IPS-20b (cell line): ENCODE results near the gene USH1G.
A peak's percentile ranks its signal among the peaks of the same experiment; 100 is the strongest.

ENCODE experiments used
- H3K27ac ChIP-seq: one replicate; pipeline ENCODE4 v1.5.1; 2013; ENCODE audit warnings: low read length
- H3K27me3 ChIP-seq: 2 replicates; pipeline ENCODE4 v1.6.1; 2013; ENCODE audit warnings: mild to moderate bottlenecking, low read length, inconsistent platforms; ENCODE audit not compliant: insufficient read depth
- H3K36me3 ChIP-seq: 2 replicates; pipeline ENCODE4 v1.6.1; 2013; ENCODE audit warnings: low read depth, mild to moderate bottlenecking, inconsistent platforms, low read length, moderate library complexity; ENCODE audit not compliant: insufficient read depth
- H3K4me1 ChIP-seq: 2 replicates; pipeline ENCODE4 v1.6.1; 2013; ENCODE audit warnings: mild to moderate bottlenecking, control low read depth, inconsistent platforms, low read length, moderate library complexity; ENCODE audit not compliant: insufficient read depth
- H3K4me3 ChIP-seq: 2 replicates; pipeline ENCODE4 v1.5.1; 2013; ENCODE audit warnings: mild to moderate bottlenecking, low read length, inconsistent platforms
- H3K9ac ChIP-seq: 2 replicates; pipeline ENCODE4 v1.6.1; 2013; ENCODE audit warnings: low read depth, mild to moderate bottlenecking, inconsistent platforms, low read length, moderate library complexity
- H3K9me3 ChIP-seq: 2 replicates; pipeline ENCODE4 v1.6.1; 2013; ENCODE audit warnings: mild to moderate bottlenecking, low read depth, low read length, inconsistent platforms; ENCODE audit not compliant: insufficient read depth

USH1G gene

DNA sequence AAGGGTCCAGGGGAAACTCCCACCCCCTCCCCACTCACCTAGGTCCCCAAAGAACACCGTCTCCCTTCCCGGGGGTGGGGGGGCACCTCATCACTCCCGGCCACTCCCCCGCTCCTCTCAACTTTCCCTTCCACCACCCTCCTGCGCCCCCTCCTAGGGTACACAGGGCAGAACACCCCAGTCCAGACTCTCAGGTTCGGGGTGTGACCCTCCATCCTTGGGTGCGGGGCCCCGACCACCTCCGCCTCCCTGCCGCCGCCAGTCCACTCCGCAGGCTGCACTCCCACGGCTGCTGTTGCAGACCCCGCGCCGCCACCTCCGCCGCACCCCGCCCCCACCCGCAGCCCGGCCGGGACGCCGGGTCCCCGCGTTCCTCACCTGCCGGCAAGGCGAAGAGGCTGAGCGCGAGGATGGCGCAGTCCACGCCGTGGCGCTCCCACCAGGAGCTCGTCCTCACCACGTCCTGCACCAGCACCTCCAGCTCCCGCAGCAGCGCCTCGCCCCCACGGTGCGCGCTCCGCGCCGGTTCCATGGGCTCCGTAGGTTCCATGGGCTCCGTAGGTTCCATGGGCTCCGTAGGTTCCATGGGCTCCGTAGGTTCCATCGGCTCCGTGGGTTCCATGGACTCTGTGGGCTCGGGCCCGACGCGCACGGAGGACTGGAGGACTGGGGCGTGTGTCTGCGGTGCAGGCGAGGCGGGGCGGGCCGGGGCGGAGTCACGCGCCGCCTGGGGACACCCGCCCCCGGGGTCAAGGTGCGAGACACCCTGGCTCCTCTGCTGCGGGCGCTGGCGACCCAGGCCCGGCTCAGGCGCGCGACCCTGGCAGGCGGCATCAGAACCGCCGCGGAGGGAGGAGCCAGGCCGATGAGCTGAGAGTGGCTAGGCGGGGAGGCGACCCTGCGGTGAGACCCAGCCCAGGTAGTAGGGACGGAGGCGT lies 29.8 kb downstream of the USH1G start, which contains the start of gene FADS6:
Gene FADS6 (minus strand): TSS at position 660 of the 938 bp plus-strand sequence. CDS start 38 bp downstream, at position 622.
- Histone ChIP-seq H3K9me3 (no peaks in the 10 kb centered on the region), H3K4me1 (no peaks in the 10 kb centered on the region), H3K9ac (no peak within 1 kb of the TSS), H3K27ac (no peak within 1 kb of the TSS), H3K36me3 (no peaks in the 10 kb centered on the region), H3K27me3 (peaks cover 74% of the 10 kb centered on the region), H3K4me3 (peak within 1 kb of the TSS; percentile 67; the same call in 1 of the 2 replicates)

DNA sequence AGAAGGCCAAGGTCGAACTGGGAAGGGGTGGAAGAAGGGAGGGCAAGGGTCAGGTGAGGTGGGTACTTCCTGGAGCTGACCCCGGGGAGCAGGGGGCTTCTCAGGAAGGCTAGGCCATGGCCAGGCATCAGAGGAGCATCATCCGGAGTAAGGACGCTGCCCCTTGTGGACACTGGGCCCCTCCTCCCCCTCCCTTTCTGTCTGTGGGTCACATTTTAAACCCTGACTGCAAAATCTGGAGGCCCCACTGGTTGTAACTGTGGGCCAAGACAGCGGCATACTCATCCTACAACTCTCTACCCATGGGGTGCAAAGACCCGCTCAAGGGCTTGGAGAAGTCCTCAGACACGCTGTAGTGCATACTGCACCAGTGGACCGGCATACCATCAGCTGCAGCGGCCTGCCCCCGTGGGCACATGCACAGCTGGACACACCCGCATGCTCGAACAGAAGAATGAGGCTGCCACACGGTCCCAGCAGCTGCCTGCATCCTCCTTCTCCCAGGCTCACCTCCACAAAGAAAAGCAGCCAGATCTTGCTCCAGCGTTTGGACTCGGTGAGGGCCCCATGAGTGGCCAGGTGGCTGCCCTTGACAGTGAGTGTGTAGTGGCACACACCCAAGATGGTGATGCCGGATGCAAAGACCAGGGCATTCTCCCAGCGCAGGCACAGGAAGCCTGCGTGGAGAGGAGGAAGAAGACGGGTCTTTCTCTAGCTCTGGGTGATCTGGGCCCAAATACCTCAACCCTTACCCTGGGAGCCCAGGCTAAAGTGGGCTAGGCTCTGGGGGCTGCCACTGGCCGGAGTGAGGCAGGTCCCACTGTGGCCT lies 30.8 kb downstream of the USH1G start:
- peaks cover 70% of the 10 kb centered on the region for H3K27me3 ChIP-seq
- no peak overlapping the region for H3K9ac ChIP-seq
- no peaks in the 10 kb centered on the region for H3K4me1 ChIP-seq
- H3K36me3 ChIP-seq, result no peaks in the 10 kb centered on the region
- H3K4me3 ChIP-seq, result no peak overlapping the region; the same call in 1 of the 2 replicates
- H3K27ac ChIP-seq, result no peak overlapping the region
- no peaks in the 10 kb centered on the region for H3K9me3 ChIP-seq

DNA sequence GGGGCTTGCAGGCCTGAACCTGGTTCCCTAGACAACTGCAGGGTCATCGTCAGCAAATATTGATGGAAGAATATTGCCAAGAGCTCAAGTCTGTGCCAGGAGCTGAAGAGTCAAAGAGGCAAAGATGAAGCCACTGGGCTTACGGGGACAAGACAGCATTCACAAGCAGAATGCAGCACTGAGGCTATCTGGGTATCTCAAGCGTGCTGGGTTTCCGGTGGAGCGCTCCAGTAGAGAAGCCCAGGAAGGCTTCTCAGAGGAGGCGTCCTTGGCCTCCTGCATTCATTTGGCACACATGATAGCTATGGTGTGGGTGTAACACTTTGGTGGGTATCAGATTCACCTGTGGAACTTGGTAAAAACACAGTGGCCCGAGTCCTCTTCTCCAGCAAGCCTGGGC lies 32.5 kb downstream of the USH1G start:
- Histone ChIP-seq H3K27ac (no peak overlapping the region), H3K9ac (no peak overlapping the region), H3K4me1 (no peaks in the 10 kb centered on the region), H3K36me3 (no peaks in the 10 kb centered on the region), H3K9me3 (no peaks in the 10 kb centered on the region), H3K27me3 (peaks cover 55% of the 10 kb centered on the region), H3K4me3 (no peak overlapping the region)

DNA sequence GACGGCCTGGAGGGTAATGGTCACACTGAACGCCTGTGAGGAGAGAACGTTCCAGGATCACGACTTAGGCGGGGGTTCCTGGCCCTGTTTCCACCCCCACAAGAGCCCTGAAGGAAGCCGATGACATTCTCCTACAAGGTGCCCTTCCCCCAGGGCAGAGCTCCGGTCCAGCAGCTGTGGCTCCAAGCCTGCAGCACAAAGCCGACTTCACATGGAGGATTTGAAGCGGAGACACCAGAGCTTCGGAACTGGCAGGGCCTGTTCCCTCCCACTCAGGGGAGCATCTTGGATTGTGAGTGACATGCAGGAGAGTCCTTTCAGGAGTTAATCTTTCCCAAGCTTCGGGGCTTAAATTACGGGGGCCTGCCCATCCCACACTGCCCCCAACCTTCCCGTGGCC lies 34.6 kb downstream of the USH1G start:
- H3K27me3 ChIP-seq, result peaks cover 34% of the 10 kb centered on the region
- H3K4me1 ChIP-seq, result no peaks in the 10 kb centered on the region
- no peak overlapping the region for H3K4me3 ChIP-seq
- no peaks in the 10 kb centered on the region for H3K36me3 ChIP-seq
- no peak overlapping the region for H3K27ac ChIP-seq
- no peaks in the 10 kb centered on the region for H3K9me3 ChIP-seq
- no peak overlapping the region for H3K9ac ChIP-seq

DNA sequence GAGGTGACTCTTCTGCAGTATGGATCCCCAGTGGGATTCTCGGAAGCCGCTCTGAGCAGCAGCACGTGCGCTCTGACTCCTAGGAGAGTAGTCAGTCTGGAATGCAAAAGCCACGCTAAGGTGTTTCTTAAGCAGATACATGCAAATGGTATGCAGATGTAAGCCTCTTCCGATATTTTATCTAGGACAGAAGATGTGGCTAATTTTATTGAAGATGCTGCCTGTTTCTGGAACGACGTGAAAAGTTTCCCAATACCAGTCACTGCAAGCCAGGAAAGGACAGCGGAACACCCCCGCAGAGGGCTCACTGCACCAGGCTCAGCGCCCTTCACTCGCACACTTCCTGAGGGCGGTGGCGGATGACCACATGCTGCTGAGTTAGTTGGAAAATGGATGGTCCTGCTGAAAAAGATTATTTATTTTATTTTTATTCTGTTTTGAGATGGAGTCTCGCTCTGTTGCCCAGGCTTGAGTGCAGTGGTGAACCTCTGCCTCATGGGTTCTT lies 39.8 kb downstream of the USH1G start:
- Histone ChIP-seq H3K4me1 (no peaks in the 10 kb centered on the region), H3K9ac (no peak overlapping the region), H3K27me3 (no peaks in the 10 kb centered on the region), H3K9me3 (no peaks in the 10 kb centered on the region), H3K27ac (no peak overlapping the region), H3K36me3 (no peaks in the 10 kb centered on the region), H3K4me3 (no peak overlapping the region)

DNA sequence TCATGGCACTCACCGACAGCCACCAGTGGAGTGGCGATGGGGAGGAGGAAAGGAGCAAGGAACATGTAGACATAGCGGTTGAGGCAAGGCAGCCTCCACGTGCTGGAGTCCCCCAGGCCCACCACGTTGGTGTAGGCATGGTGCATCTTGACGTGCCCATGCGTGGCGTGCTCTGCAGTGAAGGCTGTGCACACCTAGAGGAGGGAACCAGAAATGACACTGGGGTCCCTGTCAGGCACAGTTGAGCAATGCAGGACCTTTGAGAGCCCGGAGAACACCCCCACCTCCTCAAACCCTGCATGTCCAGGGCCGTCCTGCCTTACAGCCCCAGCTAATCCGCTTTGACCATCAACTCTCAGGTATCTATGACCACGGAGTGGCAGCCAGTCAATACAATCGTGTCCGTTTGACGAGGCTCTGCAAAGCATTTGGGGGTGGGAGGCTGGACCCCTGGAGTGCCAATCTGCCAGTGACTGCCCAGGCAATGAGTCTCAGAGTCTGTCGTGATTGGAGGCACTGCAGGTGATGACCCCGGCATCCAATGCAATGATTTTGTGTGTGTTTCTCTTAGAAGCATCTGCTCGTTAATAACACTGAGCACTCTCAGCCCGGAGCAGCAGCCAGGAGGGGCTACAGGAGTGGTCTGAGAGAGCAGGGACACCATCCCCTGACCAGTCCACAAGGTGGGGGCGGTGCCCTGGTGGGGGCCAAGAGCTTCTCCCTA lies 40.4 kb downstream of the USH1G start:
- H3K9ac ChIP-seq, result no peak overlapping the region
- no peak overlapping the region for H3K27ac ChIP-seq
- H3K9me3 ChIP-seq, result no peaks in the 10 kb centered on the region
- no peak overlapping the region for H3K4me3 ChIP-seq
- H3K4me1 ChIP-seq, result no peaks in the 10 kb centered on the region
- H3K36me3 ChIP-seq, result no peaks in the 10 kb centered on the region
- H3K27me3 ChIP-seq, result no peaks in the 10 kb centered on the region

DNA sequence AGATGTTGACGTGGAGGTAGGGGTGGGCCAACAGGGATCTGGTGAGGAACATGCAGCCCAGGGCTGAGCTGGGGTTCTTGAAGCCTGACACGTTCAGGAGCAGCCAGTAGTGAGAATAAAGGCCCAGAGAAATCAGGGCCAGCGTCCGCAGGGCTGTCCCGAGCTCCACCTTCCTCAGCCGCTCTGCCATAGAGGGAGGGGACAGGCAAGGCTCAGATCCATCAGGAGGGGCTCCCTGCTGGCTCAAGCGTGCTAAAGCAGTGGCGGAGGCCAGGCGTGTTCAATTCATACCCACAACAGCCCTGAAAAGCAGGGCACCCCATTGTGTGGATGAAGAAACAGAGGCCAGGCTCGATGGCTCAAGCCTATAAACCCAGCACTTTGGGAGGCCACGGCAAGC lies 42.0 kb downstream of the USH1G start:
- no peaks in the 10 kb centered on the region for H3K9me3 ChIP-seq
- no peaks in the 10 kb centered on the region for H3K36me3 ChIP-seq
- no peak overlapping the region for H3K4me3 ChIP-seq
- H3K9ac ChIP-seq, result no peak overlapping the region
- H3K4me1 ChIP-seq, result no peaks in the 10 kb centered on the region
- no peaks in the 10 kb centered on the region for H3K27me3 ChIP-seq
- no peak overlapping the region for H3K27ac ChIP-seq

DNA sequence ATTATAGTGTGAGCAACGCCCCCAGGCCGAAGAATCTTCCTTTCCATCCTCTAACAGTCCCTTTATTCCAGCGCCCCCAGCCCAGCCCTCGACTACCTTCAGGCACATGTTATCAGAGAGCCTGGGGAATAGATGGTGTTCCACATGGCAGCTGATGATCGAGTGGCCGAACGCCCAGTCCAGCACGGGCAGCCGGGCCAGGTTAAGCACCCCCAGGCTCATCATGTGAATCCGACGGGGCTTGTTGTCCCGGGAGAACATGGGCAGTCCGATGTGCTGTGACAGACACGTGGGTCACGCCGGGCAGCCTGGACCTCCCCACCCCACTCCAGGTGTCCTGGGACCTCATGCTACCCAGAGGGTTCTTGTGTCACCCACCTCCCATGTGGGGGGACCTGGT lies 43.7 kb downstream of the USH1G start:
- no peaks in the 10 kb centered on the region for H3K27me3 ChIP-seq
- H3K9me3 ChIP-seq, result no peaks in the 10 kb centered on the region
- H3K4me3 ChIP-seq, result no peak overlapping the region
- H3K27ac ChIP-seq, result no peak overlapping the region
- no peaks in the 10 kb centered on the region for H3K36me3 ChIP-seq
- no peaks in the 10 kb centered on the region for H3K4me1 ChIP-seq
- no peak overlapping the region for H3K9ac ChIP-seq

DNA sequence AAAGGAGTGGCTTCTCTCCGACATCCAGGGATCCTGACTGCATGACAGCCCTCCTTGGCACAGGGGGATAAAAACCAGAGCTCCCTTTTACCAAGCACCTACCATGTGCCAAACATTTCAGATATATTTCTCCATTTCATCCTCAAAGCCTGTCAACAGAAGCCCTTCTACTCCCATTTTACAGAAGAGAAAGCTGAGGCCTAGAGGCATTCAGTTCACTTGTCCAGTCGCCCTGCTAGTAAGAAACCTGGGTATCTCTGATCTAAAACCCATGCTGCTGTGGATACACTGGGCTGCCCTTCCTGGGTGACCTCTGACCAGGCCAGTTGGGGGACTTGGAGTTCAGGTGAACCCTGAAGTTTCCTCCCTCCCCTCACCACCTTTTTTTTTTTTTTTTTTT lies 44.4 kb downstream of the USH1G start:
- H3K9ac ChIP-seq, result no peak overlapping the region
- no peaks in the 10 kb centered on the region for H3K9me3 ChIP-seq
- H3K4me3 ChIP-seq, result no peak overlapping the region
- H3K4me1 ChIP-seq, result peaks cover 4% of the 10 kb centered on the region; the same call in 1 of the 2 replicates
- H3K27me3 ChIP-seq, result no peaks in the 10 kb centered on the region
- no peaks in the 10 kb centered on the region for H3K36me3 ChIP-seq
- H3K27ac ChIP-seq, result no peak overlapping the region

DNA sequence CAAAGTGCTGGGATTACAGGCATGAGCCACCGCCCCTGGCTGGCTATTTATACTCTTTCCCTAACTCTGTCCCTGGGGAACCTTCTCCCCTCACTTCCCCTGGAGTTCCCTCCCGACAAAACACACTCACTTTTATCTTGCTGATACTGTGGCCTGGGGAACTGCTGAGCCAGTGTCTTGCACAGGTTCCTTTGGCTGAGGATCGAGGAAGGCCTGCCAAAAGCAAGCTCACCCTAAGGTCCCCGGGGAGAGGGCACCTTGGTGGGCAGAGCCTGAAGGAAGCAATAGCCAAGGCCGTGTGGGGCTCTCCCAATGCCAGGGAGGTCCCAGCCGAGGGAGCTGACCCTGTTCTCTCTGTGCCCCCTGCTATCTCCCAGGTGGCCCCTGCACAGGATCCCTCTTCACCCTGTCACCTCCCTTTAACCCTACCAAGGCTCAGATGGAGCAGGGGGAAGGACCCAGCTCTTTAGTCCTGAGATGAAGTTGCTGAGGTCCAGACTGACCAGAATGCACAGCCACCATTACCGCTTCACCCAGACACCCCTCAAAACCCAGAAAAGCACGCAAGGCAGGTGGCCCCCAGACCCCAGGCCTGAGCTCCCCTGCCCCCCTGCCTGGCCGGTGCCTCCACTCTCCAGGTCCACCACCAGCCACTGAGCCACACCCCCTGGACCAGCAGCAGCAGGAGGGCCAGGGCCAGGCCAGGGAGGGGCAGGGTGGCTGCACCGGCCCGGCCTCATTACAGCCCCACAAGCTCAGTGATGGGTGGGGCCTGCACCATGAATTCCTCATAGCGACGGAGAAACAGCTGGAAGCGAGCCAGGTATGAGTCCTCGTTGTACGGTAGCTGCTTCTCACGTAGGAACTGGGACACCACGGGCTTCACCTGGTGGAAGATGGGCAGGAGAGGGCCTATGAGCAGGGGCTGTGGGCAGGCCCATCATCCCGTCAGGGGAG lies 45.2 kb downstream of the USH1G start:
- Histone ChIP-seq H3K4me3 (no peak overlapping the region), H3K9me3 (no peaks in the 10 kb centered on the region), H3K27ac (no peak overlapping the region), H3K4me1 (peaks cover 4% of the 10 kb centered on the region; the same call in 1 of the 2 replicates), H3K9ac (no peak overlapping the region; the same call in 1 of the 2 replicates), H3K36me3 (no peaks in the 10 kb centered on the region), H3K27me3 (no peaks in the 10 kb centered on the region)
